ENCODE results near the gene TMEM8B.

DNA sequence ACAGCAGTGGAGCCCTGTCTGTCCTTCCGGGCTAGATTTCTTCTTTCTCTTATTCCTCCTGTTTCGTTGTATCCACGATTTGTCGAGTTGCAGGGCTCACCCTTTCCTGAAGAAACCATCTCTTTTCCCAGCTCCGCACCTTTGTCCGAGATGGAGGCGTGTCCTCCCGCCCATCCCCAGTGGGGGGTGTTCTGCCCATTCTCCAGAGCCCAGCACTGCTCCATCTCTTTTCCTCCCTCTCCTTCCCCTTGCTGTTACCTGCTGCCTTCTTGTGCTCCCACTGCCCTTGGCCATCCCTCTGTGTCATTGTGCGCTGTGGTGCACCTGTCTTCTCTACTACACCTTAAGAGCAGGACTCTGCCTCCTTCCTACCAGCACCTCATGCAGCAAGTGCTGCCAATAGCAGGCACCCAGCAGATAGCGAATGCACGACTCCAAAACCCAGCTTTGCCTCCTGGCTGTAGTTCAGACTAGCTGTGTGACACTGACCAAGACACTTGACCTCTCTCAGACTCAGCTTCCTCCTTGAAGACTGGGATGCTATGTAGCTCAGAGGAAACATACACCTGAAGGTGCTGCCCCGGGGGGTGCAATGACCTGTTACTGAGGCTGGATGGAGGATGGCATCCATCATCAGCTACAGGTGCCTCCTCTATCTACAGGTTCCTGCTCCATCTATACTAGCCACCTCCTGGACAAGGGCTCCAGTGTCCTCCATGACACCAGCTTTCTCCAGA is 32.3 kb downstream of the TMEM8B start:
- TF ChIP-seq POLR2A (IDR thresholded peaks at IDR 0.05) (no peak), CTCF (IDR thresholded peaks at IDR 0.05) (no peak)

Data from lower leg skin (tissue), 3 donors.